ENCODE results near the gene FRMD3.

GRCh38 chr9:83432877-83433550 is 105.2 kb downstream of the FRMD3 start:
- no peak for TF ChIP-seq CTCF (IDR thresholded peaks at IDR 0.05)
- no peak for TF ChIP-seq POLR2A (IDR thresholded peaks at IDR 0.05)

Data from thyroid gland (tissue), 4 donors.